ENCODE data around the gene CKAP5. TPM values are rescaled to one million over a fixed set of nuclear protein-coding genes. Genes with fewer than 3 reads are reported as not detected.
"Not testable (repeated sequence)": the region's sequence is repeated elsewhere in the genome, so short reads cannot be mapped to it uniquely, and the experiment has no call there.

Gene CKAP5
- total RNA-seq, 2 donors from 2014 or later, result 98.1 to 164 TPM

DNA sequence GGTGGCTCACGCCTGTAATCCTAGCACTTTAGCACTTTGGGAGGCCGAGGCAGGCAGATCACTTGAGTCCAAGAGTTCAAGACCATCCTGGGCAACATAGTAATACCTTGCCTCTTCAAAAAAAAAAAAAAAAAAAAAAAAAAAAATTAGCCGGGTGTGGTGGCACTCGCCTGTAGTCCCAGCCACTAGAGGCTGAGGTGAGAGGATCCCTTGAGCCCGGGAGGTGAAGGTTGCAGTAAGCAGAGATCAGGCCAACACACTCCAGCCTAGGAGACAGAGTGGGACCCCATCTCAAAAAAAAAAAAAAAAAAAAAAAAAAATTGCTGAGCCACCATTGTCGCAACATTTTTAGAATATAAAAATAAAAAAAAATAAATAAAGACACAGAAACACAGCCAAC is 7.6 kb downstream of the CKAP5 start:
- Mint-ChIP-seq H3K36me3 (no peaks in the 10 kb centered on the region), H3K4me1 (ENCODE audit: low read depth in 2 of 2) (peaks cover 24 to 25% of the 10 kb centered on the region in 2 donors), H3K27me3 (no peaks in the 10 kb centered on the region), H3K4me3 (no peak overlapping the region), H3K27ac (no peak overlapping the region), H3K9me3 (no peaks in the 10 kb centered on the region)
- ATAC-seq, result no peak
- no peak for DNase-seq (ENCODE audit: low spot score)

DNA sequence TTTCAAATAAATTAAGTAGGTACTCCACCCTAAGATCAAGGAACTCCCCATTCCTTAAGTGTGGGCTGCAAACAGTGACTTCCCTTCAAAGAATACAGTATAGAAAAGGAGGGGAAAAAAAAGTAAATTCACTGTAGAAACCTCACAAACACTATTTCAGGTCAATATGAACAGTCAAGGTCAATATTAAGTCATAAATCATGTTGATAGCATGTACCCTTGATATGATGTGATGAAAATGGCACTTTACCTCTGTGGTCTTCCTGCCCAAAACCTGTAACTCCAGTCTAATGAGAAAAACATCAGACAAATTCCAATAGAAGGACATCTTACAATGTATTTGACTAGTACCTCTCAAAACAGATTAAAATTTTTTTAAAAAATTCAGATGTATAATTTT is 8.2 kb downstream of the CKAP5 start:
- H3K27me3 Mint-ChIP-seq, result no peaks in the 10 kb centered on the region
- peaks cover 19 to 24% of the 10 kb centered on the region in 2 donors for H3K4me1 Mint-ChIP-seq (ENCODE audit: low read depth in 2 of 2)
- ATAC-seq (no peak), DNase-seq (ENCODE audit: low spot score) (no peak)
- H3K9me3 Mint-ChIP-seq, result no peaks in the 10 kb centered on the region
- H3K4me3 Mint-ChIP-seq, result no peak overlapping the region
- no peak overlapping the region for H3K27ac Mint-ChIP-seq
- H3K36me3 Mint-ChIP-seq, result no peaks in the 10 kb centered on the region

DNA sequence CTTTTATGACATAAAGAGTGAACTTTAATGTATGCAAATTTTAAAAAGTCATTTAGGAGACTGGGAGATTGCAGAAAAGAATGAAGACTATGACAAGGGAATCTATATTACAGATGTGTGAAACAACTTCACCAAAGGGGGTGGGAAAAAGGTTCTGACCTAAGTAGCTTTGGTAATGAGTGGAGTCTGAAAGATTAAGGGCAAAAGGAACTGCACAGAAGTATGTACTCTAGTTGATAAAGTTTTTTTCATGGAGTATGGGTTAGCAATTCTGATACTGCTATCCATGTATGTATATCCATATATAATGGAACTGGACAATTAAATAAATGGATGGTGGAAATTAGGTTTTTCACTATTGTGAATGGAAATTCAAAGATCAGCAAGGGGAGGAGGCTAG is 9.2 kb downstream of the CKAP5 start:
- H3K27ac Mint-ChIP-seq, result no peak overlapping the region

DNA sequence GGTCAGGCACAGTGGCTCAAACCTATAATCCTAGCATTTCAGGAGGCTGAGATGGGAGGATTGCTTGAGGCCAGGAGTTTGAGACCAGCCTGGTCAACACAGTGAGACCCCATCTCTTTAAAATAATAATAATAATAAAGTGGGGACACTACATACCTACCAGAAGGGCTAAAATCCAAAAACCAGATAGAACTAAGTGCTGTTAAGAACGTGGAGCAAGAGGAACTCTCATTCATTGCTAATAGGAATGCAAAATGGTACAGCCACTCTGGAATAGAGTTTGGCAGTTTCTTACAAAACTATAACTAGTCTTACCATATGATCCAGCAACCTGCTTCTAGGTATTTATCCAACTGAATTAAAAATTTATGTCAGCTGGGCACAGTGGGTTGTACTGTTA is 9.6 kb downstream of the CKAP5 start:
- Mint-ChIP-seq H3K27ac (no peak overlapping the region), H3K9me3 (no peaks in the 10 kb centered on the region), H3K4me1 (ENCODE audit: low read depth in 2 of 2) (peaks cover 12 to 24% of the 10 kb centered on the region in 2 donors), H3K4me3 (no peak overlapping the region), H3K36me3 (no peaks in the 10 kb centered on the region), H3K27me3 (no peaks in the 10 kb centered on the region)
- no peak for ATAC-seq
- DNase-seq (ENCODE audit: low spot score), result no peak

More for the DNA sequence above, 9.2 kb downstream of the CKAP5 start:
- no peak for ATAC-seq
- H3K4me3 Mint-ChIP-seq, result no peak overlapping the region
- H3K36me3 Mint-ChIP-seq, result no peaks in the 10 kb centered on the region
- peaks cover 13 to 24% of the 10 kb centered on the region in 2 donors for H3K4me1 Mint-ChIP-seq (ENCODE audit: low read depth in 2 of 2)
- H3K27me3 Mint-ChIP-seq, result no peaks in the 10 kb centered on the region
- no peak for DNase-seq (ENCODE audit: low spot score)
- no peaks in the 10 kb centered on the region for H3K9me3 Mint-ChIP-seq

DNA sequence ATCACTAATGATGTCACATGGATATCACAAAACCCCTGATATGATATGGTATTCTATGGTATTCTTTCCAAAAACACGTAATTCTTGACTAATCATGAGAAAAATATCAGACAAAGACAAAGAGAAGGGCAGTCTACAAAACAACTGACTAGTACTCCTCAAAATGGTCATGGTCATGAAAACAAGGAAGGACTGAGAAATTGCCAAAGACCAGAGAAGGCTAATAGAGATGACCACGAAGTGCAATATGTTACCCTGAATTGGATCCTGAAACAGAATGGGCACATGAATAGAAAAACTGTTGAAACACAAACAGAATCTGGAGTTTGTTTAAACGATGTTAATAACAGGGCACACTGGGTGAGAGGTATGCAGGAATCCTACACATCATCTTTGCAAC is 10.2 kb downstream of the CKAP5 start:
- Mint-ChIP-seq H3K4me1 (ENCODE audit: low read depth in 2 of 2) (peaks cover 10 to 24% of the 10 kb centered on the region in 2 donors), H3K4me3 (no peak overlapping the region)

DNA sequence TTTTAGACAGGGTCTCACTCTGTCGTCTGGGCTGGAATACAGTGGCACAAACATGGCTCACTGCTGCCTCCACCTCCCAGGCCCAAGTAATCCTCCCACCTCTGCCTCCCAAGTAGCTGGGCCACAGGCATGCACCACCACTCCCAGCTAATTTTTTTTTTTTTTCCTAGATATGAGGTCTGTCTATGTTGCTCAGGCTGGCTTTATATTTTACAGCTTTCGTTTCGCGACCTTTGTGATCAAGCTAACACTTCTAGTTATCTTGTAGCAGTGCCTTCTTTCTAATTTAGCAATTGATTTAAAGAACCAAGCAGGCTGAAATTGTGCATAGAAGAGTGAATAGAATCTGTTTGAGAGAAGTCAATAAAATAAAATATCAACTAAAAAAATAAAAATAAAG is 11.3 kb downstream of the CKAP5 start:
- Mint-ChIP-seq H3K9me3 (no peaks in the 10 kb centered on the region), H3K36me3 (no peaks in the 10 kb centered on the region), H3K27me3 (no peaks in the 10 kb centered on the region), H3K27ac (no peak overlapping the region), H3K4me1 (ENCODE audit: low read depth in 2 of 2) (peaks cover 12 to 24% of the 10 kb centered on the region in 2 donors), H3K4me3 (no peak overlapping the region)
- DNase-seq (ENCODE audit: low spot score) (no peak), ATAC-seq (no peak)

More for the DNA sequence above, 10.2 kb downstream of the CKAP5 start:
- Mint-ChIP-seq H3K9me3 (no peaks in the 10 kb centered on the region), H3K27ac (no peak overlapping the region), H3K36me3 (no peaks in the 10 kb centered on the region), H3K27me3 (no peaks in the 10 kb centered on the region)
- no peak for ATAC-seq
- no peak for DNase-seq (ENCODE audit: low spot score)

DNA sequence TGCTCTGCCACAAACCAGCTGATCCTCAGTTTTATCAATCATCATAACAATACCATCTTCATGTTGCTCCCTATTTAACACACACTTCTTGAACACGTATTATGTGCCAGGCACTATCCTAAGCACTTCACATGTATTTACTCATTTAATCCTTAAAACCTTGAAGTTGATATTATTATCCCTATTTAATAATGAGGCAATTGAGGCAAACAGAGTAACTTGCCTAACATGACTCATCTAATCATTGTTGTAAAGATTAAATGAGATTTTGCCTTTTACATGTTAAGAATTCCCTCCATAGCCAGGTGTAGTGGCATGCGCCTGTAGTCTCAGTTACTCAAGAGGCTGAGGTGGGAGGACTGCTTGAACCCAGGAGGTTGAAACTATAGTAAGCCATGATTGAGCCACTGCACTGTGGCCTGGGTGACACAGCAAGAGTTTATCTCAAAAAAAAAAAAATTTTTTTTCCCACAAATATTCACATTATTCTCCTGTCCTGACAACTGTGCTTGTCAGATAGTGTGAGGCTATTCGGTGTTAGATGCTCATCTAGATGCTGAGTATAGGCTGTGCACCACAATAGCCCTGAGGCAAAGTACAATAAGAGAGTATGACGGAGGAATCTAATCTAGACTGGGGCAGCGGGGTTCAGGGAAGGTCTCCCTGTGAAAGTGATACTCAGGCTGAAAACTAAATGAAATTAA is 13.4 kb downstream of the CKAP5 start:
- DNase-seq (ENCODE audit: low spot score) (no peak), ATAC-seq (no peak)
- Mint-ChIP-seq H3K36me3 (no peaks in the 10 kb centered on the region), H3K4me1 (ENCODE audit: low read depth in 2 of 2) (peaks cover 17 to 18% of the 10 kb centered on the region in 2 donors), H3K4me3 (no peak overlapping the region), H3K27ac (no peak overlapping the region), H3K9me3 (no peaks in the 10 kb centered on the region), H3K27me3 (no peaks in the 10 kb centered on the region)

DNA sequence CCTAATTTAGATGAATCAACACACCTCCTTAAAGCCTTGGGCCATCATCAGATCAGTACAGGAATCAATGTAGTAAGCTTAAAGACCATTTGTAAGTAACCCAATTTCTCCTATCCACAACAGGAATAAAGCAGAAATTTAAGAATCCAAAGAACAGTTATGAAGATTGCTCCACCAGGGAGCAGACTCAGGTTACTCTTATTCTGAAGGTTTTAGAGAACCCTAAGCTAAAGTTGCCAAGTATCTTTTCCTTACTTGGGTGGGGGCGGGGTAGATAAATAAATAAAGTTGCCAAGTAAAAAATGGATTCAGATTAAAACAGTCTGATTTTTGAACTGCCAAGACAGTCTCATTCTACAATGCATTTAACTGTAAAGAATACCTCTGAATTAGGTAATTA is 18.1 kb downstream of the CKAP5 start:
- Mint-ChIP-seq H3K36me3 (no peaks in the 10 kb centered on the region), H3K27ac (peak overlapping the region in 1 of 2 donors; percentile 58), H3K4me1 (ENCODE audit: low read depth in 2 of 2) (peaks cover 19 to 25% of the 10 kb centered on the region in 2 donors), H3K4me3 (no peak overlapping the region), H3K9me3 (no peaks in the 10 kb centered on the region), H3K27me3 (no peaks in the 10 kb centered on the region)
- no peak for ATAC-seq
- DNase-seq (ENCODE audit: low spot score), result no peak

DNA sequence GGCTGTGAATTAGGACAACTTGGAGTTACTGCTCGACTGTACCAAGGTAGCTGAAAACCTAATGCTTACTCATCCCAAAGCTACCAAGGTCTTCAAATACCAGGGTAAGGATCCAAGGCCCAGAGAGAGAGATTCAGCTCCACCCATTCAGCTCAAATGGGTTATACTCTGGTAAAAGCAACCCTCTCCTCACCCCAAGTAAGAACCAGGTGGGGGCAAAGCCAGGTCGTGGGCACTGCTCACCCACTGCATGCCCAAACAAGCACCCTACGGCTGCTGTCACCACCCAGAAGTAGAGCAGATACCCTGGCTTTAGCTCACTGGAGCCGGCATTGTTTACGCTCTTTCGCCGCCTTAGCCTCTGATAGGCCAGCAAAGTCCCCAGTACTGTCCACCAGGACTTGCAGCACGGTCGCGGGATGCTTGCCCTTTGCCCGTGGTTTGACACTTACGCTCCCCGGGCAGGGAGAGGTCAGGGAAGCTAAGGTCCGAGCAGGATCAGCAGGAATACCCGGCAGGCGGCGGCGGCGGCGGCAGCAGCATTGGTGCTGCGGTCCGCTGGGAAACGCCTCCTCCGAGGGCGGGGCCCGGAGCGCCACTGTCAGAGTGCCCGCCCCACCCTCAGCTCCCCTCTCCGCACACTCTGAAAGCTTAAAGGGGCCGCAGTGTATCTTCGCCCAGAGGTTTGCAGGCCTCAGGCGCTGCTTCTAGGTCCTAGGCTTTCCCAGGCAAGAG is 19.6 kb downstream of the CKAP5 start:
- Mint-ChIP-seq H3K9me3 (no peaks in the 10 kb centered on the region), H3K27ac (peak overlapping the region in 1 of 2 donors; percentile 33), H3K27me3 (no peaks in the 10 kb centered on the region), H3K4me3 (peak overlapping the region; percentile 76), H3K4me1 (ENCODE audit: low read depth in 2 of 2) (peaks cover 19% of the 10 kb centered on the region in 2 donors), H3K36me3 (no peaks in the 10 kb centered on the region)
- DNase-seq (ENCODE audit: low spot score) (peak; percentile 87), ATAC-seq (peak; percentile 100)

DNA sequence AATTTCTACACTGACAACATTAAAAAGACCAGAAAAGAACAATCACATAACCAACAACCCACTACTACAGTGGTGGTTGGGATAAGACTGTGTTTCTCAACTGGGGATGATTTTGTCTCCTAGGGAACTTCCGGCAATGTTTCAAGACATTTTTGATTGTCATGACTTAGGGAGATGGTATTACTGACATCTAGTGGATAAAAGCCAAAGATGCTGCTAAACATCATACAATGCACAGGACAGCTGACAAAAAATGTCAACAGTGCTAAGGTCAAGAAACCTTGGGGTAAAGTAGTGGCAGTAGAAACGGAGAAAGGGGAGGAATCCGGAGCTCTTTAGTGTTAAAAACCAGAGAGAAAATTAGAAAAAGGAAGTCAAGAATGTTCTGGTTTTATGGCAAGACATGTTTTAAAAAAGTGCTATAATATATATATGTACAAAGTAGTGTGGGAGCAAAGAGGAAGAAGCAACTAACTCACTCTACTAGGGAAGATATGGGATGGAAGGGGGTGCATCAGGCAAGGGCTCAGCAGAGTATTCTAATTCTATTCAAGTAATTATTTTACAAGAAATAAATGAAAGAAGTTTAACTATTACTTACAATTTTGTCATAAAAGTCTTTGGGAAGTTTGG is 37.2 kb downstream of the CKAP5 start:
- Mint-ChIP-seq H3K27ac (no peak overlapping the region), H3K9me3 (no peaks in the 10 kb centered on the region), H3K4me3 (no peak overlapping the region), H3K4me1 (ENCODE audit: low read depth in 2 of 2) (peaks cover 4 to 6% of the 10 kb centered on the region in 2 donors), H3K27me3 (no peaks in the 10 kb centered on the region), H3K36me3 (peaks cover 31% of the 10 kb centered on the region)
- ATAC-seq (peak in 1 of 2 donors; percentile 38), DNase-seq (ENCODE audit: low spot score) (no peak)

DNA sequence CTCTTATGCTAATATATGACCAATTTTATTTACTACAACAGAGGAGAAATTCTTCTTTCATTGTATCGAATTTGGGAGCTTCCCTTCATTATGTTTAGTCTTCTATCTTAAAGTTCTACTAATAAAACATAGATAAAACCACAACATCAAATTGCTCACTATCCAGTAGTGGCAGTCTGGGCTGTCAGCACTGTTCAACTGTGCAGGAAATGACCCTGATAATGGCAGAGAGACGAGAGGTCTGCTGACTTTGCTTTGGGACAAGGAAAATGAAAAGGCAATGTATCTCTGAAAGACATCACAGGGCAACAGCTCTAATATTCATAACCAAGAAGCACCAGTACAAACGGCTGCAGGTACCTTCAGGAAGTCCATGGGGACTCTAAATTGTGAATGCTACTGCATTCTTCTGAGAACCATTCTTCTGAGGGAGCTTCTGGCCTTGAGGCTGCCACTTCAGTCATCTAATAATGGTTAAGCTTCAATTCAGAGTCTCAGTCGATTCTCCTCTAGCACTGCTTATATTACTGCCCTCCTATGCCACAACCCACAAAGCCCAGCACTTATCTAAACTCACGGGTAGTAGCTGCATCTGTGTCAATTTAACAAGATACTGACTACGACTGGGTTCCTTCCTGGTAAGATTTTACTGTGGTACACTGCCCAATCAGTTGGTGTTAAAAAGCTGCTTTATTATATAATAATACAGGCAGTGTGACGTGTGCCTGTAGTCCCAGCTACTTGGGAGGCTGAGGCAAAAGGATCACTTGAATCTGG is 44.2 kb downstream of the CKAP5 start:
- H3K4me1 Mint-ChIP-seq (ENCODE audit: low read depth in 2 of 2), result peaks cover 3 to 11% of the 10 kb centered on the region in 2 donors
- no peaks in the 10 kb centered on the region for H3K27me3 Mint-ChIP-seq
- no peaks in the 10 kb centered on the region for H3K9me3 Mint-ChIP-seq
- peaks cover 17% of the 10 kb centered on the region for H3K36me3 Mint-ChIP-seq
- no peak for DNase-seq (ENCODE audit: low spot score)
- no peak for ATAC-seq
- no peak overlapping the region for H3K27ac Mint-ChIP-seq
- no peak overlapping the region for H3K4me3 Mint-ChIP-seq

DNA sequence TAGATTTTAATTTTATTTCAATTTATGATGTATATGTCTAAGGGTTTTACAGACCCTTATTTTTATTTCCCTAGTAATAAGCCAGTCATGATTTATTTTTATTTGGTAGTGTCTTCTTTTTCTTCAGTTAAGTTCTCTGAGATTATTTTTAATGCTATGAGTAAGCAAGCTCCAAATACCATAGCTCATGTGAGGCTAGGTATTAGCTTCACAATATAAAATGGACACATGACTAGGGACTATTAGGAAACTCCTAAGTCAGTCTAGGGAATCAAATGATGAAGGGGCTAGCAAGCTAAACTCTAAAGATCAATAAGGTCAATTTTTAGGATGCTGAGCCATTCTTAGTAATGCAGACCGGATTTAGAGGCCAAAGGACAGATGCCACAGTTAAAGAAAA is 45.9 kb downstream of the CKAP5 start:
- H3K4me1 Mint-ChIP-seq (ENCODE audit: low read depth in 2 of 2), result peaks cover 3 to 5% of the 10 kb centered on the region in 2 donors
- ATAC-seq (no peak), DNase-seq (ENCODE audit: low spot score) (no peak)
- no peaks in the 10 kb centered on the region for H3K27me3 Mint-ChIP-seq
- no peak overlapping the region for H3K4me3 Mint-ChIP-seq
- peaks cover 10% of the 10 kb centered on the region for H3K36me3 Mint-ChIP-seq
- no peak overlapping the region for H3K27ac Mint-ChIP-seq
- H3K9me3 Mint-ChIP-seq, result no peaks in the 10 kb centered on the region

DNA sequence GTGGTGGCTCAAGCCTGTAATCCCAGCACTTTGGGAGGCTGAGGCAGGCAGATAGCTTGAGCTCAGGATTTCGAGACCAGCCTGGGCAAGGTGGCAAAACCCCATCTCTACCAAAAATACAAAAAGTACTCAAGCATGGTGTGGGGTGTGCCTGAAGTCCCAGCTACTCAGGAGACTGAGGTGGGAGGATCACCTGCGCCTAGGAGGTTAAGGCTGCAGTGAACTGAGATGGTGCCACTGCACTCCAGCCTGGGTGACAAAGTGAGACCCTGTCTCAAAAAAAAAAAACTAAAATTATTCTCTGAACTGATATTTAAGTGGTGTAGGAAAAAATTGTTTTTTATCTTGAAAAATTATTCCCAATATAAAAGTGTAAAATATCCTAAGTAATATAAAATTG is 46.4 kb downstream of the CKAP5 start:
- H3K36me3 Mint-ChIP-seq, result peaks cover 10% of the 10 kb centered on the region
- not testable (repeated sequence) for H3K27me3 Mint-ChIP-seq

More for the DNA sequence above, 46.4 kb downstream of the CKAP5 start:
- H3K4me1 Mint-ChIP-seq (ENCODE audit: low read depth in 2 of 2); H3K27ac Mint-ChIP-seq; H3K9me3 Mint-ChIP-seq; H3K4me3 Mint-ChIP-seq; ATAC-seq; DNase-seq (ENCODE audit: low spot score): not testable (repeated sequence)
